CD14-positive monocyte (primary cell): Measurements from ENCODE around the gene PPP1R16B. TPM values are rescaled to one million over a fixed set of nuclear protein-coding genes. Genes with fewer than 3 reads are reported as not detected.

Source experiments
- DNase-seq, 3 donors: peaks; one replicate each; pipeline ENCODE4 v3.0.0-alpha.2; 2011 to 2022
- H2AFZ ChIP-seq: 2 replicates; pipeline ENCODE4 v1.6.0; 2012; ENCODE audit warnings: mild to moderate bottlenecking, low read depth, low read length, inconsistent platforms; ENCODE audit not compliant: insufficient read depth, poor library complexity, severe bottlenecking
- H3K27ac ChIP-seq, 2 donors: 1 replicate in 1 of 2; 2 replicates in 1 of 2; pipeline ENCODE4 v1.5.1; 2012 to 2013; ENCODE audit warnings: low read length in 2 of 2, control low read depth in 1 of 2, inconsistent platforms in 1 of 2, low read depth in 1 of 2, mild to moderate bottlenecking in 1 of 2
- H3K27me3 ChIP-seq, 2 donors: one replicate each; pipeline versions ENCODE4 v1.6.0 to v1.6.1; 2011 to 2013; ENCODE audit warnings: low read length in 2 of 2; ENCODE audit not compliant: control insufficient read depth in 2 of 2, insufficient read depth in 2 of 2
- H3K36me3 ChIP-seq, 2 donors: replicated peaks in 1 of 2; 1 replicate in 1 of 2; 2 replicates in 1 of 2; pipeline versions ENCODE4 v1.5.1 to v1.6.1; 2012 to 2013; ENCODE audit warnings: low read length in 2 of 2, control low read depth in 1 of 2, inconsistent platforms in 1 of 2, mild to moderate bottlenecking in 1 of 2; ENCODE audit not compliant: insufficient read depth in 2 of 2, control insufficient read depth in 1 of 2
- H3K4me1 ChIP-seq, 2 donors: 1 replicate in 1 of 2; 2 replicates in 1 of 2; pipeline versions ENCODE4 v1.5.1 to v1.6.1; 2012 to 2013; ENCODE audit warnings: low read length in 2 of 2, control low read depth in 1 of 2, inconsistent platforms in 1 of 2, mild to moderate bottlenecking in 1 of 2, moderate library complexity in 1 of 2; ENCODE audit not compliant: insufficient read depth in 2 of 2, control insufficient read depth in 1 of 2
- H3K4me2 ChIP-seq: replicated peaks from 2 replicates; pipeline ENCODE3; 2012; ENCODE audit warnings: low read length, moderate library complexity, mild to moderate bottlenecking; ENCODE audit not compliant: poor library complexity, severe bottlenecking; ENCODE audit errors: extremely low read depth
- H3K4me3 ChIP-seq, 3 experiments: fragments of 200-600 bp in 1 of 3; sonication (generic) in 1 of 3; replicated peaks in 1 of 3; 1 replicate in 2 of 3; 2 replicates in 1 of 3; pipeline ENCODE4 v1.5.1; 2011 to 2013; ENCODE audit warnings: low read length in 3 of 3, mild to moderate bottlenecking in 3 of 3, control low read depth in 2 of 3, low read depth in 2 of 3, inconsistent platforms in 1 of 3, moderate library complexity in 1 of 3
- H3K79me2 ChIP-seq: 2 replicates; pipeline ENCODE4 v1.6.0; 2012; ENCODE audit warnings: mild to moderate bottlenecking, control low read depth, inconsistent platforms, low read length, moderate library complexity; ENCODE audit not compliant: insufficient read depth
- H3K9ac ChIP-seq: 2 replicates; pipeline ENCODE4 v1.6.0; 2017; ENCODE audit warnings: low read length, mild to moderate bottlenecking; ENCODE audit not compliant: insufficient read depth, poor library complexity, severe bottlenecking
- H3K9me3 ChIP-seq, 2 donors: replicated peaks in 1 of 2; 1 replicate in 1 of 2; 2 replicates in 1 of 2; pipeline versions ENCODE4 v1.5.1 to v1.6.1; 2012 to 2013; ENCODE audit warnings: low read length in 2 of 2, control low read depth in 1 of 2; ENCODE audit not compliant: control insufficient read depth in 1 of 2, insufficient read depth in 1 of 2
- H4K20me1 ChIP-seq: 2 replicates; pipeline ENCODE4 v1.6.0; 2012; ENCODE audit warnings: mild to moderate bottlenecking, low read length, control low read depth, moderate library complexity; ENCODE audit not compliant: insufficient read depth
- H3K27ac Mint-ChIP-seq, 7 donors: one replicate each; pipeline ENCODE4 v1.8.0; 2020; ENCODE audit warnings: mild to moderate bottlenecking in 7 of 7, mixed read lengths in 7 of 7, moderate library complexity in 6 of 7, inconsistent platforms in 2 of 7
- H3K27me3 Mint-ChIP-seq, 3 donors: one replicate each; pipeline ENCODE4 v1.8.0; 2021 to 2022; ENCODE audit warnings: low read depth in 3 of 3, mild to moderate bottlenecking in 3 of 3, mixed read lengths in 3 of 3, moderate library complexity in 3 of 3, inconsistent platforms in 1 of 3
- H3K36me3 Mint-ChIP-seq, 2 donors: one replicate each; pipeline ENCODE4 v1.8.0; 2020; ENCODE audit warnings: mixed read lengths in 2 of 2, inconsistent platforms in 1 of 2, mild to moderate bottlenecking in 1 of 2
- H3K4me1 Mint-ChIP-seq: one replicate; pipeline ENCODE4 v1.8.0; 2020; ENCODE audit warnings: mild to moderate bottlenecking, mixed read lengths
- H3K4me3 Mint-ChIP-seq, 2 donors: one replicate each; pipeline ENCODE4 v1.8.0; 2020; ENCODE audit warnings: mild to moderate bottlenecking in 2 of 2, mixed read lengths in 2 of 2, moderate library complexity in 1 of 2
- H3K9me3 Mint-ChIP-seq, 7 donors: one replicate each; pipeline ENCODE4 v1.8.0; 2020 to 2022; ENCODE audit warnings: mixed read lengths in 7 of 7, mild to moderate bottlenecking in 6 of 7, moderate library complexity in 6 of 7, inconsistent platforms in 2 of 7
- CTCF ChIP-seq: fragments of 200-600 bp; IDR thresholded peaks from one replicate; pipeline ENCODE4 v1.8.0; 2022; ENCODE audit warnings: antibody characterized with exemption, mild to moderate bottlenecking
- WGBS: methylation state at CpG from one replicate; pipeline ENCODE4 v1.1.5; 2013; ENCODE audit warnings: missing lambda C conversion rate; ENCODE audit not compliant: insufficient coverage; 5-methylcytosine and 5-hydroxymethylcytosine counted together
- intact Hi-C, 2 donors: fragments of 100-400 bp; cut with micrococcal nuclease; formaldehyde crosslinking; loops; one replicate each; pipeline versions ENCODE4 v1.15.0 to v1.15.1; 2023
- polyA plus RNA-seq, 3 donors: library from polyadenylated mRNA; depleted of rRNA in 1 of 3; unstranded in 2 of 3; stranded (reverse) in 1 of 3; fragments of 300-500 nt in 2 of 3; fragments of >200 nt in 1 of 3; fragmentation: Illumina TruSeq in 2 of 3; gene quantifications; 1 replicate in 2 of 3; 2 replicates in 1 of 3; pipeline ENCODE4 v1.2.3, GENCODE V29; 2012 to 2021

The PPP1R16B gene
- polyA plus RNA-seq, 3 donors = 1.1 to 4.4 (median 1.4) TPM

GRCh38 chr20:38900606-38901005, 95.1 kb downstream of the PPP1R16B start:
- no peak overlapping the region for H2AFZ ChIP-seq
- Mint-ChIP-seq H3K36me3 (peaks cover 25 to 61% of the 10 kb centered on the region in 2 donors), H3K27me3 (peaks cover 0 to 3% (median 2%) of the 10 kb centered on the region in 3 donors), H3K4me3 (no peak overlapping the region), H3K4me1 (peaks cover 4% of the 10 kb centered on the region), H3K9me3 (peaks cover 0 to 21% (median 8%) of the 10 kb centered on the region in 7 donors), H3K27ac (no peak overlapping the region)
- no peak overlapping the region for H3K4me3 ChIP-seq
- peaks cover 4 to 60% of the 10 kb centered on the region in 2 donors for H3K36me3 ChIP-seq
- no peaks in the 10 kb centered on the region for H3K4me1 ChIP-seq
- H3K27me3 ChIP-seq = no peaks in the 10 kb centered on the region
- 96% methylated on average over 9 of the region's 13 CpGs for WGBS
- no peaks in the 10 kb centered on the region for H3K79me2 ChIP-seq
- H3K4me2 ChIP-seq = no peak overlapping the region
- no peak overlapping the region for H3K9ac ChIP-seq
- no peak for DNase-seq
- H3K27ac ChIP-seq = no peak overlapping the region
- peaks cover 9 to 14% of the 10 kb centered on the region in 2 donors for H3K9me3 ChIP-seq
- intact Hi-C loops = no loop called here
- no peak for TF ChIP-seq CTCF
- no peaks in the 10 kb centered on the region for H4K20me1 ChIP-seq

GRCh38 chr20:38902601-38903000, 97.1 kb downstream of the PPP1R16B start:
- no peak for TF ChIP-seq CTCF
- Histone ChIP-seq H2AFZ (no peak overlapping the region), H3K27ac (no peak overlapping the region), H3K4me3 (no peak overlapping the region), H3K9ac (no peak overlapping the region), H3K4me2 (no peak overlapping the region), H3K36me3 (peaks cover 4 to 73% of the 10 kb centered on the region in 2 donors), H3K9me3 (peaks cover 12 to 14% of the 10 kb centered on the region in 2 donors), H4K20me1 (no peaks in the 10 kb centered on the region), H3K79me2 (no peaks in the 10 kb centered on the region), H3K4me1 (no peaks in the 10 kb centered on the region), H3K27me3 (no peaks in the 10 kb centered on the region)
- Mint-ChIP-seq H3K4me1 (peaks cover 4% of the 10 kb centered on the region), H3K36me3 (peaks cover 31 to 70% of the 10 kb centered on the region in 2 donors), H3K4me3 (no peak overlapping the region), H3K27ac (no peak overlapping the region), H3K27me3 (peaks cover 0 to 12% (median 6%) of the 10 kb centered on the region in 3 donors), H3K9me3 (peaks cover 0 to 21% (median 8%) of the 10 kb centered on the region in 7 donors)
- over 99% methylated on average over 8 of the region's 8 CpGs for WGBS
- DNase-seq = no peak
- intact Hi-C loops = no loop called here
